ENCODE results near the gene ITFG2. TPM values are rescaled to one million over a fixed set of nuclear protein-coding genes. Genes with fewer than 3 reads are reported as not detected.

ITFG2 gene
- total and polyA plus RNA-seq, 2 experiments from 2014 or later = 20.9 to 23.5 TPM

DNA sequence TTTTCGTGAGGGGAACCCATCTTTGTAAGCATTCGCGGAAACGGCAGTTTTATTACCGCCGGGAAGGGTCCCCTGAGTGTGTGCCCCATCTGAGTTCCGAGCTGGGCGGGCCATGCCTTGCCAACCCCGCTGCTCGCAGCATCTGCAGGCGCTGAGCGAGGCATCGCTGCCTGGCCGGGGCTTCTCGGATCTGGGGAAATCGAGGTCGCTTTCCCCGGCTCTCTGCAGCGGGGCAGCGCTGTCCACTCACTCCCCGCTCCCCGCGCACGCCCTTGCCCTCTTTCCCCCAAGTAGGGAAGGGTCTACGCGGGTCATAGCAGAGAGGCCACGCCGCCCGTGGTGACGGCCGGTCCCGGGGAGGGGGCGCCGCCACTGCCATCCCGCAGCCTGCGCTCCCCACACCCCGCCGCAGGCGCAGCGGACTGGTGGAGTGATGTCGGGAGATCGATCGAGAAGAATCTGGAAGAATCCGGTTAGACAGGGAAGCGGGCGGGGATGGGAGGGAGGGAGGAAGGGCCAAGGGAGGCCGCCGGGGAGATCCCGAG is 18.2 kb upstream of the ITFG2 start:
- H3K36me3 ChIP-seq (replicated peaks; ENCODE audit: insufficient read depth, low read depth) = no peaks in the 10 kb centered on the region
- no peaks in the 10 kb centered on the region for H3K9me2 ChIP-seq (replicated peaks; ENCODE audit: insufficient read depth)
- peak overlapping the region; percentile 90 for H3K27ac ChIP-seq
- peak overlapping the region; percentile 30 for H3K4me3 ChIP-seq
- no peak for TF ChIP-seq CTCF (IDR thresholded peaks at IDR 0.05; ENCODE audit: poor library complexity)
- TF ChIP-seq EZH2 (IDR thresholded peaks at IDR 0.05; ENCODE audit: borderline replicate concordance) = no peak
- H4K20me1 ChIP-seq (ENCODE audit: insufficient read depth, poor library complexity, severe bottlenecking) = peaks cover 25% of the 10 kb centered on the region
- DNase-seq (ENCODE audit: low spot score) = peak; percentile 31
- no peaks in the 10 kb centered on the region for H3K9me3 ChIP-seq (ENCODE audit: low read depth)
- peaks cover 8% of the 10 kb centered on the region for H3K4me1 ChIP-seq (ENCODE audit: insufficient read depth)
- WGBS (ENCODE audit: low lambda C conversion rate, missing lambda C conversion rate) = 3% methylated on average over 41 of the region's 49 CpGs
- peaks cover 28% of the 10 kb centered on the region for H3K79me2 ChIP-seq
- no peaks in the 10 kb centered on the region for H3K27me3 ChIP-seq
- H2AFZ ChIP-seq = peak overlapping the region; percentile 76
- peak overlapping the region; percentile 99 for H3K4me2 ChIP-seq

DNA sequence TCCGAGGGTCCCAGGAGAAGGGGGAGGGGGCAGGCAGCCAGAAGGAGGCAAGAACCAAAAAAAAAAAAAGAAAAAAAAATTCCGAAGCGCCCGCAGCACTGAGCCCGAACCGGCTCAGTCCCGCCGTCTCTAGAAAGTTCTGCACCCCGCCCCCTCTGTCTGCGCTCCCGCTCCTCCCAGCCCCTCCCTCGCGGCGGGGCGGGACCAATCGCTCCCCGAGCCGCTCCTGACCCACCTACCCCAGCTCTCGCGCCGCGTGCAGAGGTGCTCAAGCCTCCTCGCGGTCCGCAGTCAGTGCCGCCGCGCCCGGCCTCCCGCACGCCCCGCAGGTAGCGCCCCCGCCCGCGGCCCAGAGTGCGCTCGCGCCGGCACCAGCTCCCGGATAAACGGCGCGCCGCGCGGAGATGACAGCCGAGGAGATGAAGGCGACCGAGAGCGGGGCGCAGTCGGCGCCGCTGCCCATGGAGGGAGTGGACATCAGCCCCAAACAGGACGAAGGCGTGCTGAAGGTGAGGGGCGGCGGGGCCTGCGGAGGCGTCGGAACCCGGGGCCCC is 17.7 kb upstream of the ITFG2 start, which contains the start of gene FKBP4:
TSS of gene FKBP4 (plus strand) at position 235 of the 554 bp plus-strand sequence. CDS start at position 405, 170 bp downstream.
- Histone ChIP-seq H3K4me3 (peak within 1 kb of the TSS; percentile 90), H3K4me1 (ENCODE audit: insufficient read depth) (peaks cover 8% of the 10 kb centered on the region), H3K36me3 (replicated peaks; ENCODE audit: insufficient read depth, low read depth) (no peaks in the 10 kb centered on the region), H4K20me1 (ENCODE audit: insufficient read depth, poor library complexity, severe bottlenecking) (peaks cover 25% of the 10 kb centered on the region), H3K27me3 (no peaks in the 10 kb centered on the region), H3K4me2 (peak within 1 kb of the TSS; percentile 99), H3K9me2 (replicated peaks; ENCODE audit: insufficient read depth) (no peaks in the 10 kb centered on the region), H3K9me3 (ENCODE audit: low read depth) (no peaks in the 10 kb centered on the region), H2AFZ (peak within 1 kb of the TSS; percentile 89), H3K79me2 (peaks cover 28% of the 10 kb centered on the region), H3K27ac (peak within 1 kb of the TSS; percentile 90)
- TF ChIP-seq EZH2phosphoT487 (IDR thresholded peaks at IDR 0.05; ENCODE audit: low read depth, severe bottlenecking, unreplicated experiment) = no peak
- no peak for TF ChIP-seq CTCF (IDR thresholded peaks at IDR 0.05; ENCODE audit: poor library complexity)
- no peak for TF ChIP-seq EZH2 (IDR thresholded peaks at IDR 0.05; ENCODE audit: borderline replicate concordance)
- peak; percentile 96 for DNase-seq (ENCODE audit: low spot score)
- 0% methylated on average over 19 of the region's 63 CpGs for WGBS (ENCODE audit: low lambda C conversion rate, missing lambda C conversion rate)

GRCh38 chr12:2795291-2796186 is 16.9 kb upstream of the ITFG2 start:
- peaks cover 28% of the 10 kb centered on the region for H3K79me2 ChIP-seq
- H3K4me2 ChIP-seq = peak overlapping the region; percentile 99
- TF ChIP-seq CTCF (IDR thresholded peaks at IDR 0.05; ENCODE audit: poor library complexity) (no peak), EZH2phosphoT487 (IDR thresholded peaks at IDR 0.05; ENCODE audit: low read depth, severe bottlenecking, unreplicated experiment) (no peak), EZH2 (IDR thresholded peaks at IDR 0.05; ENCODE audit: borderline replicate concordance) (no peak)
- H3K9me3 ChIP-seq (ENCODE audit: low read depth) = no peaks in the 10 kb centered on the region
- DNase-seq (ENCODE audit: low spot score) = peak; percentile 89
- WGBS (ENCODE audit: low lambda C conversion rate, missing lambda C conversion rate) = 1% methylated on average over 34 of the region's 111 CpGs
- peak overlapping the region; percentile 77 for H3K27ac ChIP-seq
- no peaks in the 10 kb centered on the region for H3K27me3 ChIP-seq
- H3K4me3 ChIP-seq = peak overlapping the region; percentile 90
- H3K9me2 ChIP-seq (replicated peaks; ENCODE audit: insufficient read depth) = no peaks in the 10 kb centered on the region
- peaks cover 25% of the 10 kb centered on the region for H4K20me1 ChIP-seq (ENCODE audit: insufficient read depth, poor library complexity, severe bottlenecking)
- no peaks in the 10 kb centered on the region for H3K36me3 ChIP-seq (replicated peaks; ENCODE audit: insufficient read depth, low read depth)
- peak overlapping the region; percentile 89 for H2AFZ ChIP-seq
- H3K4me1 ChIP-seq (ENCODE audit: insufficient read depth) = peaks cover 8% of the 10 kb centered on the region

All from hepatocyte (in vitro differentiated cells).